GM18870 (cell line): Measurements from ENCODE around the gene FNDC5.

Experiments
- ATAC-seq: cut with Tn5 transposase; IDR thresholded peaks from one replicate; pipeline ENCODE4 v1.9.1; 2021; ENCODE audit warnings: moderate library complexity; ENCODE audit not compliant: unreplicated experiment

FNDC5 gene

DNA sequence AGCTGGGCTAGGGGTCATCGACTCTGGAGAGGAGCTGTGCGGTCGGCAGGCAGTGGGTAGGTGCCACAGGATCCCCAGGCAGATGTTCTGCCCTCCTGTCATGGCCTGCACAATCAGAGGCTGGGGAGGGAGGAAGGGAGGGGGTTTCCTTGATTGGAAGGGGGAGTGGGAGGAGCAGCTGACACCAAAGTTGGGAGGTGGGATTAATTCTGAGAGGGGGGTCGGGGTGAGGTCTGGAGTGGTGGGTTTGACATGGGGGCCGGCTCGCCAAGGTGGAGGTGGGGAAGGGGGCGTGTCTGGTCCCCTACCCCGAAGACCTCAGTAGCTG, 14.9 kb upstream of the FNDC5 start:
- no peak for ATAC-seq

DNA sequence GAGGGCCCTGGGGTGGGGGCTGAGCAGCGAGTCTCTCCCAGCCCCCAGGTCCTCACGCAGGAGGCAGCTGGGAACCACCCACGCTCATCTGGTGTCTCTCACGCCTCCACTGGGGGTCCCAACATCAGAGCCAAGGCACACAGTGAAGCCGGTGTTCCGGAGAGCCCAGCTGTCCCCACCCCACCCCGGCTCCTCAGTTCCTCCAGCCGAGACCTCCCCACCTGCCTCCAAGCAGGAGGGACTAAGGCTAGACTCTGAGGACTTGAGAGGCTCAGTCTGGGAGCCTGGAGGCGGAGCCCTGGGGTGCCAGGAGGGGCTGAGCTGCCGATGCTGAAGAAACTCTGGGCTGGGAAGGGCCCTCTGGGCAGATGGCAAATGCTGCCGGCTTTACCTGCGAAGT, 14.0 kb upstream of the FNDC5 start:
- ATAC-seq = no peak

DNA sequence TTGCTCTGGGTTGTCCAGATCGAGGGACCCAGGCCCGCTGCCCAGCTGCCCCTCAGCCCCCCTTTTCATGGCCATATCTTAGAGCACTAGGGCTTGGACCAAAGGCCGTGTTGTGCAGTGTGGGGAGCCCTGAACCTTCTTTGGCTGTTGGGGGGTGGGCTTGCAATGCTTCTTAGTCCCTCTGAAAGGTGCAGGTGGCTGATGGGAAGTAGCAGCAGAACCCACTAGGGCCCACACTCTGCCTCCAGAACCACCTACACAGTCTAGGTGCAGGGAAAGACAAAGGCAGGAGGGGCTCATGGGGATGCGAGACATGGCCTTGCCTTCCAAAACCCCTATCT, 13.3 kb upstream of the FNDC5 start:
- ATAC-seq = no peak

DNA sequence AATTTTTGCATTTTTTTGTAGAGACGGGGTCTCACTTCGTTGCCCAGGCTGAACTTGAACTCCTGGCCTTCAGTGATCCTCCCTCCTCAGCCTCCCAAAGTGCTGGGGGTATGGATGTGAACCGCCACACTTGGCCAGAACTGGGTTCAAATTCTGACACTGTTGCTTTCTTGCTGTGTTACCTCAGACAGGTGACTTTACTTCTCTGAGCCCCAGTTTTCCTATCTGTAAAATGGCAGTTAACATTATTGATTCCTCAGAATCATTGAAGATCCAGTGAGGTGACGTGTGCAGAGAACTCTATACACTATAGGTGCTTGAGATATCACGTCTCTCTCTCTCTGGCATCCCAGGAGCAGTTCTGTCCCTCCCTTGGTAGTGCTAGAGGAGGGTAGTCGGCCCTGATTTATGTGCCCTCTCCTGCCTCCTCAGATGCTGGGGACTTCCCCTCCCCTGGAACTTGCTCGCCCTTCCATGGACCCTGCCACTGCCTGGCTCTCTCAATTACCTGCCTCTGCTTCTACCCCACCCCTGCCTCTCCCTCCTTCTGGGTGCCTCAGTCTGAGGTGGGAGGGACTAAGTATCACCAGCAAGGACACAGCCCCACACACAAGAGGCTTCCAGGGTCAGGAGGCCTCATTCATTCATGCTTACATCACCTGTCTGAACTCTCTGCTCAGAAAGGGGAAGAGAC, 12.8 kb upstream of the FNDC5 start:
- no peak for ATAC-seq

DNA sequence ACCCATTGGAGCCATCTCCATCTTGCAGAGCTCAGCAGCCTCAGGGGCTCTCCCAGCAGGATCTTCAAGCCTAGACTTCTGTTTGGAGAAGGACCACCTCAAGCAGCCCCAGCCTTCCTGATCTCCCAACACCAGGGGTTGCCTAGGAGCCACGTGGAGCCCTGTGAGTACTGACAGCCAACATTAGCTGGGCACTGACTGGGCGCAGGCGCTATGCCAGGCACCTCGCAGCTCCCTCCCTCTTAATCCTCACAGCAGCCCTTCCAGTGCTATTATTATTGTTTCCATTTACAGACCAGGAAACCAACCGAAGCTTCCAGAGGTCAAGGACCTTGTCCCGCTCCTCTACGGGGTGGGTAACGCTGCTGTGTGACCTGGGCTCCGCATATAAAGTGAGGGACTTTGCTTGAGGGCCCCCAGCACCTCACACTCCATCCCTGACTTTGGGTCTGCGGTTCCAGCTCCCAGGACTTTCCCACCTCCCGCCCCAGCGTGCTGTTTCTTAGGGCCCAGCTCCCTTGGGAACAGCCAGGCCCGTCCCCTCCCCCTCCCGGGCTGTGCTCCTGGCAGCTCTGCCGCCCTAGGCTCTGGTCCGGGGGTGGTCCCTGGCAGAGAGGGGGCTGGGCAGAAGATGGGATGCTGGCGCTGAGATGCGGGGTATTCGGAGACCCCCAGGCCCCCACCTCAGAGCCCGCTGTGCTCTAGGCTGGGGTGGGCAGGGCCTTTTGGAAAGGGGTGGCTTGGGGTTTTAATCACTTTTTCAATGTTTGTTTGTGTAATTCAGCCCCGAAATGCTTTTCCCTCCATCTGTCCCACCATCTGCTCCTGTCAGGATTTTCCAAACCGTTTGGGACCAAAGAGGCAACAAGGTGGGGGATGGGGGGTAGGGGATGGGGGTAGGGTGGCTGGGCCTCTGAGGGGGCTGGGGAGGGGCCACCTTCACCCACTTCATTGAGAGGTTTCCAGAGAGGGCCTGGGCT, 11.4 kb upstream of the FNDC5 start:
- no peak for ATAC-seq

DNA sequence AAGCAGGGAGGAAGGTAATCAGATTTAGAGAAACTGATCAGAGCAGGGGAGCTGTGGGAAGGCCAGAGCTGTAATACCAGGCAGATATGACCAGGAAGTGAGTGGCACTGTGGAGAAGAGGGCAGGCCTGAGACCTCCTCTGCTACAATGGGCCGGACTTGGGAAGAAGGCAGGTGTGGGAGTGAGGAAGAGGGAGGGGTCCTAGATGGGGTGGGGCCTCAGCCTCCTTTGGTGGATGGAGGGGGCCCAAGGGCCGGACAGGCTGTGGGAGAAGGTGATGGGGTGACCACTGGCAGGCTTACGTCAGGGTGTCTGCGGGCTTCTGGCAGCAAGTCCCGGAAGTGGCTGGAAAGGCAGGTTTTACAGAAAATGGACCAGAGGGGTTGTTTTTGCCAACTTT, 10.6 kb upstream of the FNDC5 start:
- ATAC-seq = no peak

DNA sequence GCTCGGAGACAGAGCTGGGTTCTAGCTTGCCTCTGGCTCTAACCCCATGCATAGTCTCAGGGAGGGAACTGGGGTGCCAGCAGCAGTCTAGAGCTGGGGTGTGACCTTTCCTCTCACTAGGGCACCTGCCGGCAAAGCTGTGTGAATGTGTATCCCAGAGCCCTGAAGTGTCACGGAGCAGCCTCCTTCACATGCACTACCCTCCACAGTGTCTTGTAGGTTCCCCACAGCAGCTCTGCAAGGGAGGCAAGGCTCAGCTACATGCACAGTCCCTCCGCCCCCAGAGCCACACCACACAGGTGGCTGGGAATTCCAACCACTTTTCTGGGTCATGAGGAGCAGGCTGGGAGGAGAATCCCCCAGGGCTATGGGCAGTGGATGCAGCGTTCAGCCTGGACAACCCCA, 7.9 kb upstream of the FNDC5 start:
- no peak for ATAC-seq

DNA sequence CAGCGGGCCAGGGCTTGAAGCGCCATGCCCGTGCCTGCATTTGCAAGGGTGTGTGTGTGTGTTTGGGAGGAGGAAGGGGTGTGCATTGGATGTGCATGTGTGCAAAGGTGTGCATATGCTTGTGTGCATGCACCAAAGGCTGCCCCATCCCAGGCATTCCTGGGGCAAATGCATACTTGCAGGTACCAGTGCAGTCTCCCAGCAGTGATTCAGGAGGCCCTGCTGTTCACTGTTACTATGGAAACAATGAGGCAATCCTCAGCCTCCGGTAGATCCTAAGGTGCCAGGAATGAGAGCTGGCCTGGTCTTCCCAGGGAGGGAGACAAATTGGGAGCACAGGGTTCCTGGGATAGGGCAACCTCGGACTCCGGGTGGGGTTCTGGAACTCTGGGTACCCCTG, 7.5 kb upstream of the FNDC5 start:
- no peak for ATAC-seq

DNA sequence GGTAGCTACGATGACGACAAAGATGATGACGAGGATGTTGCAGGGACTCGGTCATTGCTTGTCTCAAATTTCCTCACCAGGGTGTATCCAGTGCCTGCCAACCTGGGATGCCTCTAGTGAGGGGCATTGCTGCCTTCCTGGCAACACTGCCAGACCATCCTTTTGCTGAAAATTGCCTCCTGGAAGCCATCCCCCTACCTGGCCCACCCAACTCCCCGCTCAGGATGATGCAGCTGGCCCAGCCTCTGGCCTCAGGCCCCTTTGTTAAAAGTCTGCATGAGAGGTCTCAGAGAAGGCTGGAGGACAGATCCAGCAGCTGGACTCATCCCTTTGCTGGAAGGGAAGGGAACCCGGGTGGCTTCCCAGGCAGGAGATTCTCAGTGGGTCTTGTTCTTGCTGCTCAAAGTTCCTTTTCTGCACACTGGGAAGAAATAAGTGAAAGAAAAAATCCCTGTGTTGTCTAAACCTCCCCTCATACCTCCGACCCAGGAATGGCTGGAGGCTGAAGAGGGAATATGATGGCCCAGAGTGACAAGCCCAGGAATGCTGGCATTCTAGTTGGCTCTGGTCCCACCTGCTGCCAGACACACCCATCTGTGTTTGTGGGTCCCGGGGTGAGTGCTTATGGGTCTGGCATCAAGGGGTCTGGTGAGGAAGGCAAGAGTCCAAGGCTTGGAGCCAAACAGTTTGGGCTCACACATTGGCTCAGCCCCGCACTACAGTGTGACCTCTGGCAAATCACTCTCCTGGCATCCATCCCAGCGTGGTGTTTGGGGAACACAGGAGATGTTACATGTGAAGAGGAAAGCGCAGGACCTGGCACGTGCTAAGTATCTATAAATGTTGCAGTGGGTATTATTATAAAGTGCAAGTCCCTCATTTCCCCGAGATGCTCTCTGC, 6.7 kb upstream of the FNDC5 start:
- ATAC-seq = no peak

DNA sequence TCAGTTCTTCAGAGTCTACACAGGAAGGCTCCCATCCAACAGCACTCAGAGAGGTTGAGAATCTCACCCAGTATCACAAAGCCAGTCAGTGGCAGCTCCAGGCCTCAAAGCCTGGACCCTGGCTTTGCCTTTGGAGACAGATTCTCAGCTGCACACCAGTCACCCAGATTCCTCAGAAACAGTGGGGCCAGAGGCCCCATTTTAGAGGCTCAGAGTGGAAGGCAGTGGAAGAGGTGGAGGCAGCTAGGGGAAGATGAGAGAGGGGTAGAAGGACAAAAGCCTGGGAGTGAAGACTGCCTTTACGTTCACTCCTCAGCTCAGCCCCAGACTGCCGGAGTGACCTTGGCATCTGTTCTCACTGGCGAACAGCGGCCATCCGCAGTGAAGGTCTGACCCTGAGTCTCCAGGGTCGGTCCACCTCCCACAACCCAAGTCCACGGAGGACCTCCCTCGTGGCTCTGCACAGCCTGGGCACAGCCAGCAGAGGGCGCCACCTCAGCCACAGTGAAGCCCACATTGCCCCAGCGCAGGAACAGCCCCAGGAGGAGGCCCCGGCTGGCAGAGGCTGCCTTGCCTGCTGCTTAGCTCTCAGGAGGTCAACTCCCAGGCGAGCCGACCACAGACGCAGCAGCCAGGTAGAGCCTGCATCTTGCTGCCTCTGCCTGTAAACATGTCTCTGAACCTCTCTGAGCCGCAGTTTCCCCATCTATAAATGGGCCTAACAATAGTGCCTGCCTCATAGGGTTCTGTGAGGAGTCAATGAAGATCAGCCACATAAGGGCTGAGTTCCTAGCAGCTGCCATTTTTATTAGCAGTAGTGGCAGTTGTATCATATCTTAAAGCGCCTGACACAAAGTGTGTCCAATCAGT, 5.9 kb upstream of the FNDC5 start:
- ATAC-seq = no peak

DNA sequence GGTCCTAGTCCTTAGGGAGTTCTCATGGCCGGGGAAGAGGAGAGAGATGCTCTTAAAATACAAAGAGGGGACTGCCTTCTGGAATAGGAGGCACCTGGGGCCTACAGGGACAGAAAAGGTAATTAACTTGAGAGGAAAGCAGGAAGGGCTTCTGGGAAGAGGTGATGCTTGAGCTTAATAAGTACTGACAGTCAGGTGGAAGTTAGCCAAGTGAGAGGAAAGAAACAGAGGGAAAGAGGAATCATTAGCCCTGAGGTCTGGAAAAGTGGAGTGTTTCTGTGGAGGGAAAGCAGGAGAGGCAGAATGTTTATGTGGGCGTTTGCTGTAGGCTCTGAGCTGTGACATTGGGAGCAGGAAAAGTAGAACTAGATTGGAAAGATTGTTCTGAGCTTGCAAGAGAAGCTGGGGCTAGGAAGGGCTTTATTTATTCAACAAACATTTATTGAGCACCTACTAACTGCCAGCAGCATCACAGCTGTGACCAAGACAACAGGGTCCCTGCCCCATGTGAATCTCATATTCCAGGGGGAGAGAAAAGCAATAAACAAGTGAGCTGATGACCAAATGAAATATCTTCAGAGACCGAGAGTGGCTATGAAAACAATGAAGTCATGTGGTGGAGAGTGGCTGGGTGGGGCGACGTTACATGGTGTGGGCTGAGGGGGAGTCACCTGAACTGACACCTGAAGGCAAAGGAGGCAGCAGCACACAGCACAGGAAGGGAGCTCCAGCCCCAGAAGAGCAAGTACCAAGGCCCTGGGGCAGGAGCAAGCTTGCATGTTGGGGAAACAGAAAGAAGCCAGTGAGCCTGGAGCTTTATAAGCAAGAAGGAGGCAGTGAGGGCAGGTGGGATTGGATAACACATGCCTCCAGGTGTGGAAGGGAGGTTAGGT, 4.4 kb upstream of the FNDC5 start:
- ATAC-seq = no peak

DNA sequence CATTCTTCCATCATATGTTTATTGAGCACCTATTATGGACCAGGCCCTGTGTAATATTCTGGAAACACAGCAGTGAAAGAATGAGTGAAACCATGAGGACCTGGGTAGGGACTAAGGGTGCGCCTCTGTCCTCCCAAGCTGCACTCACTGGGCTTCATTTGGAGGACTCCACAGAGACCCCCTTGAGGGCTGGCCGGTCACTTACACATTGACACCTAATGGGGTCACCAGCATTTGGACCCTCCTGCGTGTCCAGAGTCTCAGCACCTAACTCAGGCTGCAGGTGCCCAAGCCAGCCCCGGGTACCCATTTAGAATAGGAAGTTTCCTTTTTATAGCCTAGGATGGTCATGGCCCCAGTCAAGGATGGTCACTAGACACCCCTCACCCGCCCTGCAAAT, 2.8 kb upstream of the FNDC5 start:
- no peak for ATAC-seq

DNA sequence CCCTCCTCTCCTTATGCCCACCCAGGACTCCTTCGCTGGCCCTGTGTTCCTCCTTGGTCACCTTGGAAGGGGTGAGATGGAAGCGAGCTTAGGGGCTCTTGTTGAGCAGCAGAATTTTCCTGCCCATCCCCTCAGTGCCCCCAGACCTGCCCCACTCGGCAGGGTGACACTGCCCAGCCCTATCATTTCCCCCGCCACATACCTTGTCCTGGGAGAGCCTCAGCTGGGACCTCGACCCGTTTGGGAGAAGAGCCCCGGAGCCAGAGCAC, 1.4 kb upstream of the FNDC5 start:
- ATAC-seq = no peak

DNA sequence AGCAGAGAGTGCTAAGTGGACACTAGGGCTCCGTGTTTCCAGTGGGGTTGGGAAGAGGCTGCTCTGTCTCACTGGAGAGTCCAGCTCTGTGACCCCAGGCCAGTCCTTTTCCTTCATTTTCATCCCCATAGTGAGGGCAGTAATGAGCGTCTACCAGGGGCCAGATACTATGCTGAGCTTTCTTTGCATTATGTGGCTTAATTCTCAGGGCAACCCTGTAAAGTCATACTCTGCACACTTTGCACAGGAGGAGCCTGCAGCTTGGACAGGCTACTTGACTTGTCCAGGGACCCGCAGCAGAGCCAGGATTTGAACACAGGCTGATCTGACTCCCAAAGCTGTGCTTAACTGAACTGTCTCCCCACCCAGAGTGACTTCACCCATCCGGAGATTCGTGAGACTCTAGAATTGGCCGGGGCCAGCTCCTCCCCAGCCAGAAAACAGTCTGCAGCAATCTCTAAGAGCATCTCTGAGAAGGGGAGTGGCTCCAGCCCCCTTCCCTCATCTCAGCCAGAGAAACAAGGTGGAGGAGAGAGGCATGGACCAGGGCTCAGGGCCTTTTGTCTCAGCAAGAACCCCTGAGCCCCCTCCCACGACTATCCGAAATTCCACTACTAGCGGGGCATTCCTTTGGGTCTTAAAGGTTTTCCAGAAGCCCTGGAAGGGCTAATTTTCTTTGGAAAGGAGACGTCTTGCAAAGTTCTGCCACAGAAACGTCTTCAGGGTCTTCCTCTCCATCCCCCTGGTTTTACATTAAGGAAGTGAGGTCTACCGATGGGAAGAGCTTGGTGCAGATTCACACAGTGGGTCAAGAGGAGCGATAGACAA, 866 bp upstream of the FNDC5 start:
- no peak for ATAC-seq

DNA sequence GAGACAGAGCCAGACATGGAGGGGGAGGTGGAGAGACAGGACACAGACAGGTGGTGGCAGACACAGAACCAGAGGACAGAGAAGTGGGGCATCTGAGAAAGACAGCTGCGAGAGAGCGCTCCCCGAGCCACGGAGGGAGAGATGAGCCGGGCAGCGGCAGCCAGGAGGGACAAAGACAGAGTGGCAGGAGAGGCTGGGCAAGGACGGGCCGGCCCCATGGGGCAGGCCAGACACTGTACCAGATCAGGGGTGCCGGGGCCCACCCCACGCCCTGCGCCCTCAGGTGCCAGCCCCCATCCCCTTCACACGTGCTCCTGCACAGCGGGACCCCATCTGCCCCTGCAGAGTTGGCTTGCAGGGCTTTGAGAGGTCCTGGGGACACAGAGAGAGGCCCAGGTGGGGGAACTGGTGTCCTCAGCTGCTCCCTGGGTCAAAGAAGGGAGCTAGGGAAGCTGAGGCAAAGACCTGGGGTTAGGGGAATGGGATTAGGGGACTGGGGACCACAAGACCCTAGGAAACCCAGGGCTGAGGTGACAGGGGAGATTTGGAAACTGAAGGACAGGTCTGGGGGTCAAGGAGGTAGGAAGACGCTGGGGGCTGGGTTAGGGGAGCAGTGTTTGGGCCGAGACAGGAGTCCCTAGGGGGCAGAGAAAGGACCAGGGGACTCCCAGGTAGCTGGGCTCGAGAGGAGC, 643 bp downstream of the FNDC5 start:
- no peak for ATAC-seq

DNA sequence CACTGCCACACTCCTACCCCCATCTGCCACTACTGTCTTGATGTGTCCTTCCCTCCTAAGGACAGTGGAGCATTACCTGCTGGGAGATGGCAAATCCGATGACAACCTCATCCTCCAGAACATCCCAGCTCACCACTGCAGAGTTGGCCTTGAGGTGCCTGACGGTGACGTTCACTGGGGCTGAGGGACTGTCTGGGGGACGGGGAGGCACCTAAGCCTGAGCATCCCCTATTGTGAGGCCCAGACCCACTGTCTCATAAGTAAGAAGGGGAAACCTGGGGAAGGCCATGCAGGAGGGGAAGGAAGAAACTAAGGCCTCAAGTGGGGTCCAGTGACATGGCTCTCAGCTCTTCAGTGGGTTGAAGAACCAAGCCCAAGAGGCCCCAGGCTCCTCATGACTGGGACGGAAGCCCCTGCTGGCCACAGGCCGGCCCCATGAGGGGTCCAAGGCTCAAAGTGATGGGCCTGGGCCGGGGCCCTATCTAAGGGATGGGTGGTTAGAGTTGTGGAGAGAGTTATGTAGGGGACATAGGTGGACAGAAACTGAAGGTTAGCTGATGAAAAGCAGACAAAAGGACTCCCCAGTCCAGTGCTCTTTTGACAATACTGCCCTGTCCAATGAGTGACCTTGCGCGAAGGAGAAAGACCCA, 1.8 kb downstream of the FNDC5 start:
- no peak for ATAC-seq

DNA sequence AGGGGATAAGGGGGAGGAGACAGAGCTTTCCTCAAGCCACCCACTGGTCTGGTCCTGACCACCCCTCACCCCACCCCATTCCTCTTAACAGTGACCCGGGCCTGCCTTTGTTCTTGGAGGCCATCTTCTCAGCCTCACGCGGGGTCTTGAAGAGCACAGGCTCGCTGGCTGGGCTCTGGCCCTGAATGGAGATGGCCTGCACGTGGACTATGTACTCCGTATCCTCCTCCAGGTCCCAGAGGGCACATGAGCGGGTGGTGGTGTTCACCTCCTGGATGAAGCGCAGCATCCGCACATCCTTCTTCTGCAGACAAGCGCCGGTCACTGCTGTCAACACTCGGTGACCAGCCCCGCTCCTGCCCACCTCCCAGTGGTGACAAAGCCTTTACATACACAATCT, 2.6 kb downstream of the FNDC5 start:
- ATAC-seq = no peak

DNA sequence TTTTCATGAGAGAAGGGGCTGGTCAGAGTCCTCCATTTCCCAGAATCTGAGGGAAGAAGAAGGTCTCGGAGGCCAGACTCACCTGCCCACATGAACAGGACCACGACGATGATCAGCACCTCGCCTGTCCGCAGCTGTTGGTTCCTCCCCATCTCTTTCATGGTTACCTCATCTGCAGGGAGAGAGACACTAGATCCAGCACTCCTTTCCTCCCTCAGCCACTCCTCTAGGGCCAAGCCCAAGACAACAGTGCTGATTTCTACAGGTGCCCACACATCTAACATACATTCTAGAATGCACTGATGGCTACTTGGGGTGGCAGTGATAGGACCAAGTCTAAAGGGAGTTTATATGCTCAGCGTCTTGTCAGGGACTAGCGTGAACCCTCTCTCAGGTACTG, 3.0 kb downstream of the FNDC5 start:
- no peak for ATAC-seq
